Measurements from ENCODE around the gene KIAA0513. TPM values are rescaled to one million over a fixed set of nuclear protein-coding genes. Genes with fewer than 3 reads are reported as not detected.

KIAA0513 gene
- total RNA-seq, 2 donors from 2014 or later, result 13.4 to 50.1 TPM

GRCh38 chr16:85042606-85043005 is 15.0 kb downstream of the KIAA0513 start:
- Histone ChIP-seq H3K4me3 (no peak overlapping the region), H3K27me3 (replicated peaks; ENCODE audit: insufficient read depth) (no peaks in the 10 kb centered on the region), H3K4me1 (ENCODE audit: control insufficient read depth in 1 of 2, low read depth in 2 of 2) (no peaks in the 10 kb centered on the region), H3K36me3 (no peaks in the 10 kb centered on the region), H3K27ac (no peak overlapping the region), H3K9me3 (no peaks in the 10 kb centered on the region)
- no peak for TF ChIP-seq CTCF (IDR thresholded peaks at IDR 0.05)
- ATAC-seq (ENCODE audit: insufficient number of reproducible peaks, low FRiP score, low read depth) (no peak), DNase-seq (ENCODE audit: low spot score) (no peak)

GRCh38 chr16:85045077-85045476 is 17.5 kb downstream of the KIAA0513 start:
- ATAC-seq (ENCODE audit: insufficient number of reproducible peaks, low FRiP score, low read depth) (no peak), DNase-seq (ENCODE audit: low spot score) (no peak)
- Histone ChIP-seq H3K4me1 (ENCODE audit: control insufficient read depth in 1 of 2, low read depth in 2 of 2) (no peaks in the 10 kb centered on the region), H3K27me3 (replicated peaks; ENCODE audit: insufficient read depth) (no peaks in the 10 kb centered on the region), H3K36me3 (no peaks in the 10 kb centered on the region), H3K9me3 (no peaks in the 10 kb centered on the region), H3K4me3 (no peak overlapping the region), H3K27ac (no peak overlapping the region)
- no peak for TF ChIP-seq CTCF (IDR thresholded peaks at IDR 0.05)

GRCh38 chr16:85045641-85046471 is 18.3 kb downstream of the KIAA0513 start:
- ATAC-seq (ENCODE audit: insufficient number of reproducible peaks, low FRiP score, low read depth) (no peak), DNase-seq (ENCODE audit: low spot score) (no peak)
- H3K36me3 ChIP-seq, result no peaks in the 10 kb centered on the region
- no peaks in the 10 kb centered on the region for H3K27me3 ChIP-seq (replicated peaks; ENCODE audit: insufficient read depth)
- no peak overlapping the region for H3K4me3 ChIP-seq
- no peak overlapping the region for H3K27ac ChIP-seq
- no peak for TF ChIP-seq CTCF (IDR thresholded peaks at IDR 0.05)
- H3K4me1 ChIP-seq (ENCODE audit: control insufficient read depth in 1 of 2, low read depth in 2 of 2), result peaks cover 0 to 5% of the 10 kb centered on the region in 2 donors
- H3K9me3 ChIP-seq, result no peaks in the 10 kb centered on the region

- TF ChIP-seq CTCF (IDR thresholded peaks at IDR 0.05), result no peak
- H3K27me3 ChIP-seq (replicated peaks; ENCODE audit: insufficient read depth), result no peaks in the 10 kb centered on the region
- H3K36me3 ChIP-seq, result no peaks in the 10 kb centered on the region
- DNase-seq (ENCODE audit: low spot score) (no peak), ATAC-seq (ENCODE audit: insufficient number of reproducible peaks, low FRiP score, low read depth) (no peak)
- no peak overlapping the region for H3K4me3 ChIP-seq
- H3K4me1 ChIP-seq (ENCODE audit: control insufficient read depth in 1 of 2, low read depth in 2 of 2), result peaks cover 0 to 5% of the 10 kb centered on the region in 2 donors
- no peaks in the 10 kb centered on the region for H3K9me3 ChIP-seq
- no peak overlapping the region for H3K27ac ChIP-seq
These were observed 18.9 kb downstream of the KIAA0513 start for GRCh38 chr16:85046472-85046916.

- Histone ChIP-seq H3K36me3 (no peaks in the 10 kb centered on the region), H3K9me3 (no peaks in the 10 kb centered on the region), H3K4me3 (no peak overlapping the region), H3K27me3 (replicated peaks; ENCODE audit: insufficient read depth) (no peaks in the 10 kb centered on the region), H3K27ac (no peak overlapping the region), H3K4me1 (ENCODE audit: control insufficient read depth in 1 of 2, low read depth in 2 of 2) (peaks cover 0 to 5% of the 10 kb centered on the region in 2 donors)
- no peak for ATAC-seq (ENCODE audit: insufficient number of reproducible peaks, low FRiP score, low read depth)
- no peak for DNase-seq (ENCODE audit: low spot score)
- TF ChIP-seq CTCF (IDR thresholded peaks at IDR 0.05), result no peak
These were observed 19.6 kb downstream of the KIAA0513 start for GRCh38 chr16:85046931-85047866.
